K562 (cell line): ENCODE data around the gene YBX2. TPM values are rescaled to one million over a fixed set of nuclear protein-coding genes. Genes with fewer than 3 reads are reported as not detected.
A peak's percentile ranks its signal among the peaks of the same experiment; 100 is the strongest.

ENCODE experiments used
- CBX3 ChIP-seq, 2 experiments: IDR thresholded peaks; 1 replicate in 1 of 2; 2 replicates in 1 of 2; pipeline ENCODE4 v1.6.1; 2012; ENCODE audit warnings: inconsistent platforms in 2 of 2, low read length in 2 of 2, borderline replicate concordance in 1 of 2, control low read depth in 1 of 2
- EGR1 ChIP-seq: fragments of 450-650 bp; conservative IDR thresholded peaks from 2 replicates; pipeline ENCODE4 v1.6.1; 2017; ENCODE audit warnings: mild to moderate bottlenecking
- EWSR1 ChIP-seq: fragments of 450-650 bp; IDR thresholded peaks from 2 replicates; pipeline ENCODE4 v1.6.1; 2018; ENCODE audit warnings: borderline replicate concordance, mild to moderate bottlenecking, low read depth, moderate library complexity; ENCODE audit not compliant: partially characterized antibody
- GABPB1 ChIP-seq: sonication (generic); formaldehyde crosslinking; IDR thresholded peaks from 2 replicates; pipeline ENCODE4 v1.8.0; 2022; ENCODE audit warnings: mild to moderate bottlenecking, missing genetic modification reagents
- KLF16 ChIP-seq: IDR thresholded peaks from 2 replicates; pipeline ENCODE4 v1.6.1; 2016; ENCODE audit warnings: antibody characterized with exemption
- NONO ChIP-seq, 2 experiments: fragments of 200-400 bp in 1 of 2; fragments of 450-650 bp in 1 of 2; formaldehyde crosslinking in 1 of 2; IDR thresholded peaks; 2 replicates each; pipeline ENCODE4 v1.6.1; 2017; ENCODE audit warnings: low read depth in 2 of 2, mild to moderate bottlenecking in 2 of 2, moderate library complexity in 2 of 2, low read length in 1 of 2
- REST ChIP-seq, 2 experiments: fragments of 450-650 bp; formaldehyde crosslinking in 1 of 2; IDR thresholded peaks; 2 replicates each; pipeline versions ENCODE4 v1.4.0 to v1.6.1; 2014 to 2020; ENCODE audit warnings: mild to moderate bottlenecking in 2 of 2, borderline replicate concordance in 1 of 2, low read depth in 1 of 2
- TGIF2 ChIP-seq: sonication (generic); formaldehyde crosslinking; IDR thresholded peaks from 2 replicates; pipeline ENCODE4 v1.8.1; 2022; ENCODE audit warnings: mild to moderate bottlenecking, missing genetic modification reagents, moderate library complexity
- THRB ChIP-seq: fragments of 450-650 bp; formaldehyde crosslinking; conservative IDR thresholded peaks from 2 replicates; pipeline ENCODE4 v1.4.0; 2022; ENCODE audit warnings: mild to moderate bottlenecking, missing genetic modification characterization
- ZBTB2 ChIP-seq: fragments of 450-650 bp; IDR thresholded peaks from 2 replicates; pipeline ENCODE4 v1.6.1; 2016; ENCODE audit warnings: antibody characterized with exemption
- polyA plus RNA-seq, 8 experiments: library from polyadenylated mRNA; depleted of rRNA in 4 of 8; stranded (reverse) in 5 of 8; unstranded in 3 of 8; fragments of >200 nt; fragmentation: Nextera tagmentation in 2 of 8; fragmentation: Illumina TruSeq in 1 of 8; extraction: Ambion mirVana in 2 of 8; extraction: Trizol in 1 of 8; gene quantifications; 2 replicates each; pipeline versions ENCODE4 v1.2.1 to v1.2.3, GENCODE V29; 2011 to 2014; ENCODE audit warnings: inconsistent platforms in 1 of 8, missing spikeins in 1 of 8
- total RNA-seq, 7 experiments: library from RNA; depleted of rRNA in 6 of 7; stranded (reverse); fragments of >200 nt in 6 of 7; fragmentation: Illumina TruSeq in 2 of 7; extraction: Trizol in 2 of 7; gene quantifications; 2 replicates each; pipeline versions ENCODE4 v1.2.1 to v1.2.3, GENCODE V29; 2011 to 2021; ENCODE audit warnings: low replicate concordance in 1 of 7

Gene YBX2
- total and polyA plus RNA-seq, 9 of the 15 experiments (the other 6 are each of a cell fraction or from before 2014, with no cell fraction given): 0.03 to 0.59 (median 0.27) TPM; not detected in 6

GRCh38 chr17:7242717-7243452 is 51.6 kb downstream of the YBX2 start (continued):
- no peak for TF ChIP-seq EWSR1
- TF ChIP-seq GABPB1 (CRISPR knock-in tag): peak; percentile 50; the same call in 1 of the 2 replicates
- peak; percentile 72 for TF ChIP-seq REST (IDR thresholded peaks at IDR 0.05; ENCODE audit: borderline replicate concordance)
- no peak for TF ChIP-seq REST (CRISPR knock-in tag; IDR thresholded peaks at IDR 0.05; ENCODE audit: low read depth)
- TF ChIP-seq CBX3 (IDR thresholded peaks at IDR 0.05; ENCODE audit: borderline replicate concordance in 1 of 2, low read length in 2 of 2): no peak
- TF ChIP-seq TGIF2: no peak
- peak in 1 of 2 experiments; percentile 76; a peak in 1 of 4 replicates for TF ChIP-seq NONO (IDR thresholded peaks at IDR 0.05; ENCODE audit: low read depth in 2 of 2, low read length in 1 of 2)
- no peak for TF ChIP-seq KLF16
- peak; percentile 78 for TF ChIP-seq EGR1
- TF ChIP-seq THRB (CRISPR knock-in tag): 0 out of 2 replicates have a peak, but pooled peaks have one; percentile 24
- peak; percentile 59; the same call in 1 of the 2 replicates for TF ChIP-seq ZBTB2
